ENCODE measurements around the gene ANGPTL8.

DNA sequence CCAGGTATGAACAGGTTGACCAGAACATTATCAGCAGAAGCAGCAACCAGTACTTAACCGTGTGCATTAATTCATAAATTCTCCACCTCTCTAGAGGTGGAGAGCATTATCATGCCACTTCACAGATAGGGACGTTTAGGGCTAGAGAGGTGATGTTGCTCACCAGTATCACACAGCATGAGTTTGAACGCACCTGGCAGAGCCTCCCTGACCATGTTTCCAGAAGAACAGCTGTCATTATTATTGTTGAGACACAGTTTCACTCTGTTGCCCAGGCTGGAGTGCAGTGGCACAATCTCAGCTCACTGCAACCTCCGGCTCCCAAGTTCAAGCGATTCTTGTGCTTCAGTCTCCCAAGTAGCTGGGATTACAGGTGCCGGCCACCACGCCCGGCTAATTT, 48.9 kb upstream of the ANGPTL8 start:
- TF ChIP-seq, protein P1, sequence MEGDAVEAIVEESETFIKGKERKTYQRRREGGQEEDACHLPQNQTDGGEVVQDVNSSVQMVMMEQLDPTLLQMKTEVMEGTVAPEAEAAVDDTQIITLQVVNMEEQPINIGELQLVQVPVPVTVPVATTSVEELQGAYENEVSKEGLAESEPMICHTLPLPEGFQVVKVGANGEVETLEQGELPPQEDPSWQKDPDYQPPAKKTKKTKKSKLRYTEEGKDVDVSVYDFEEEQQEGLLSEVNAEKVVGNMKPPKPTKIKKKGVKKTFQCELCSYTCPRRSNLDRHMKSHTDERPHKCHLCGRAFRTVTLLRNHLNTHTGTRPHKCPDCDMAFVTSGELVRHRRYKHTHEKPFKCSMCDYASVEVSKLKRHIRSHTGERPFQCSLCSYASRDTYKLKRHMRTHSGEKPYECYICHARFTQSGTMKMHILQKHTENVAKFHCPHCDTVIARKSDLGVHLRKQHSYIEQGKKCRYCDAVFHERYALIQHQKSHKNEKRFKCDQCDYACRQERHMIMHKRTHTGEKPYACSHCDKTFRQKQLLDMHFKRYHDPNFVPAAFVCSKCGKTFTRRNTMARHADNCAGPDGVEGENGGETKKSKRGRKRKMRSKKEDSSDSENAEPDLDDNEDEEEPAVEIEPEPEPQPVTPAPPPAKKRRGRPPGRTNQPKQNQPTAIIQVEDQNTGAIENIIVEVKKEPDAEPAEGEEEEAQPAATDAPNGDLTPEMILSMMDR (IDR thresholded peaks at IDR 0.05): no peak
- TF ChIP-seq POLR2A (IDR thresholded peaks at IDR 0.05): no peak
